H1 (cell line): Measurements from ENCODE around the gene IQGAP1. TPM values are rescaled to one million over a fixed set of nuclear protein-coding genes. Genes with fewer than 3 reads are reported as not detected.

Experiments used
- SP2 ChIP-seq: IDR thresholded peaks from 2 replicates; pipeline ENCODE4 v1.6.1; 2012; ENCODE audit warnings: mild to moderate bottlenecking, low read length, inconsistent platforms
- ZNF274 ChIP-seq: IDR thresholded peaks from 2 replicates; pipeline ENCODE4 v1.7.0; 2012; ENCODE audit warnings: low read length, borderline replicate concordance; ENCODE audit errors: extremely low read depth
- polyA plus RNA-seq, 7 experiments: library from polyadenylated mRNA; depleted of rRNA in 3 of 7; stranded (reverse) in 5 of 7; unstranded in 2 of 7; fragments of >200 nt in 5 of 7; fragments of 200-250 nt in 2 of 7; gene quantifications; 1 replicate in 5 of 7; 2 replicates in 1 of 7; 4 replicates in 1 of 7; pipeline versions ENCODE4 v1.2.1 to v1.2.3, GENCODE V29; 2011 to 2013; ENCODE audit warnings: missing spikeins in 2 of 7, mixed read lengths in 2 of 7
- total RNA-seq: library from RNA; stranded (reverse); fragmentation: NEBNext Ultra II Directional; extraction: Animal tissue kit (Norgen Biotek cat#: 25700); gene quantifications from 2 replicates; pipeline ENCODE4 v1.2.1, GENCODE V29; 2021

Gene IQGAP1
- total and polyA plus RNA-seq, 2 of the 8 experiments (the other 6 are each of a cell fraction or from before 2014, with no cell fraction given): 56.0 to 138 TPM

DNA sequence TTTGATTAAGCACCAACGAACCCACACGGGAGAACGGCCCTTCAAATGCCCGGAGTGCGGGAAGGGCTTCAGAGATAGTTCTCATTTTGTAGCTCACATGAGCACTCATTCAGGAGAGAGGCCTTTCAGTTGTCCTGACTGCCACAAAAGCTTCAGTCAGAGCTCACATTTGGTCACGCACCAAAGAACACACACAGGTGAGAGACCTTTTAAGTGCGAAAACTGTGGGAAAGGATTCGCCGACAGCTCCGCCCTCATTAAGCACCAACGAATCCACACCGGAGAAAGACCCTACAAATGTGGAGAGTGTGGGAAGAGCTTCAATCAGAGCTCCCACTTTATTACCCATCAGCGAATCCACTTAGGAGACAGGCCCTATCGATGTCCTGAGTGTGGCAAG lies 27.3 kb upstream of the IQGAP1 start (continued):
- no peak for TF ChIP-seq SP2
- TF ChIP-seq ZNF274: no peak
